ENCODE data around the gene ROR2. TPM values are rescaled to one million over a fixed set of nuclear protein-coding genes. Genes with fewer than 3 reads are reported as not detected.

The ROR2 gene
- total RNA-seq, 1 donor from 2014 or later = 0.32 TPM

DNA sequence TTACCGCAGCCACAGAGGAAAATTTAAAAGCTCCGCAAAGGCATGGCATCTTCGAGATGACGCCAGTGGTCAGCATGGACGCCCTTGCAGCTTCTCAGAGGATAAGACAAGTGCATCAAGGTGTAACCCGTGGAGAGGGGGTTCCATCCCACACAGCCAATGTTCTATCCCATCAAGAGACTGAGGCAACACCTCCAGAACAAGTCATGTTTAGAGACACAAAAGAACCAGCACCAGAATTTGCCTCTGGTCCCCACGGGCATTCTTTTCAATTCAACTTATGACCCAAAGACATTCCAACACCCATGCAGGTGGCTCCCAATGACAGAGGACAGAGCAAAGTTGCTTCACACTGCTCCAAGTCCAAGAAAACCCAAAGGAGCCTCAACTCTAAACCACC lies 20.7 kb downstream of the ROR2 start:
- H3K36me3 ChIP-seq = no peaks in the 10 kb centered on the region
- H3K4me3 ChIP-seq = no peak overlapping the region
- no peak for DNase-seq (ENCODE audit: low spot score in 2 of 2)
- no peaks in the 10 kb centered on the region for H3K27me3 ChIP-seq
- no peaks in the 10 kb centered on the region for H3K4me1 ChIP-seq
- peaks cover 13 to 28% of the 10 kb centered on the region in 2 donors for H3K9me3 ChIP-seq
- no peak overlapping the region for H3K27ac ChIP-seq
- intact Hi-C loops (cut with DNase I) = no loop called here
- TF ChIP-seq, protein P1, sequence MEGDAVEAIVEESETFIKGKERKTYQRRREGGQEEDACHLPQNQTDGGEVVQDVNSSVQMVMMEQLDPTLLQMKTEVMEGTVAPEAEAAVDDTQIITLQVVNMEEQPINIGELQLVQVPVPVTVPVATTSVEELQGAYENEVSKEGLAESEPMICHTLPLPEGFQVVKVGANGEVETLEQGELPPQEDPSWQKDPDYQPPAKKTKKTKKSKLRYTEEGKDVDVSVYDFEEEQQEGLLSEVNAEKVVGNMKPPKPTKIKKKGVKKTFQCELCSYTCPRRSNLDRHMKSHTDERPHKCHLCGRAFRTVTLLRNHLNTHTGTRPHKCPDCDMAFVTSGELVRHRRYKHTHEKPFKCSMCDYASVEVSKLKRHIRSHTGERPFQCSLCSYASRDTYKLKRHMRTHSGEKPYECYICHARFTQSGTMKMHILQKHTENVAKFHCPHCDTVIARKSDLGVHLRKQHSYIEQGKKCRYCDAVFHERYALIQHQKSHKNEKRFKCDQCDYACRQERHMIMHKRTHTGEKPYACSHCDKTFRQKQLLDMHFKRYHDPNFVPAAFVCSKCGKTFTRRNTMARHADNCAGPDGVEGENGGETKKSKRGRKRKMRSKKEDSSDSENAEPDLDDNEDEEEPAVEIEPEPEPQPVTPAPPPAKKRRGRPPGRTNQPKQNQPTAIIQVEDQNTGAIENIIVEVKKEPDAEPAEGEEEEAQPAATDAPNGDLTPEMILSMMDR (IDR thresholded peaks at IDR 0.05) = no peak

GRCh38 chr9:91927922-91928510 lies 22.0 kb downstream of the ROR2 start:
- DNase-seq (ENCODE audit: low spot score in 2 of 2) = no peak
- no peaks in the 10 kb centered on the region for H3K4me1 ChIP-seq
- no peak overlapping the region for H3K27ac ChIP-seq
- H3K9me3 ChIP-seq = peaks cover 13 to 28% of the 10 kb centered on the region in 2 donors
- H3K36me3 ChIP-seq = no peaks in the 10 kb centered on the region
- TF ChIP-seq, protein P1 (IDR thresholded peaks at IDR 0.05) = no peak
- H3K27me3 ChIP-seq = no peaks in the 10 kb centered on the region
- no peak overlapping the region for H3K4me3 ChIP-seq
- intact Hi-C loops (cut with DNase I) = no loop called here

GRCh38 chr9:91924090-91924489 lies 25.9 kb downstream of the ROR2 start:
- intact Hi-C loops (cut with DNase I) = no loop called here
- Histone ChIP-seq H3K9me3 (no peaks in the 10 kb centered on the region), H3K36me3 (no peaks in the 10 kb centered on the region), H3K27ac (no peak overlapping the region), H3K27me3 (no peaks in the 10 kb centered on the region), H3K4me1 (no peaks in the 10 kb centered on the region), H3K4me3 (no peak overlapping the region)
- DNase-seq (ENCODE audit: low spot score in 2 of 2) = no peak
- TF ChIP-seq, protein P1 (IDR thresholded peaks at IDR 0.05) = no peak

DNA sequence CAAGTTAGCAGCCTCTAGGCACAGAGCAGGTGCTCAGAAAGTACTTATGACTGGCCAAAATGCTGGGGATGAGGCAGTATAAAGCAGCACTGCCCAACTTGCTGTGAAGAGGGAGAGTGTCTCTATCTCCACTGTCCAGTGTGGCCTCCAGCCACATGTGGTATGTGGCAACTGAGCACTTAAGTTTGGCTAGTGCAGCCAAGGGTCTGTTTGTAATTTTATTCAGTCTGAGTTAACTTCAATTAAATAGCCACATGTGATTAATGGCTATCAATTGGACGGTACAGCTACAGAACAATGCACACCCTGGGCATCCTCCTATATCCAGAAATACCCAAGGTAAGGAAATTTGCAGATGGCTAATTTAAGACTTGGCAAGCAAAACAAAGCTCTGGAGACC lies 26.9 kb downstream of the ROR2 start:
- intact Hi-C loops (cut with DNase I) = no loop called here
- TF ChIP-seq, protein P1 (IDR thresholded peaks at IDR 0.05) = no peak

DNA sequence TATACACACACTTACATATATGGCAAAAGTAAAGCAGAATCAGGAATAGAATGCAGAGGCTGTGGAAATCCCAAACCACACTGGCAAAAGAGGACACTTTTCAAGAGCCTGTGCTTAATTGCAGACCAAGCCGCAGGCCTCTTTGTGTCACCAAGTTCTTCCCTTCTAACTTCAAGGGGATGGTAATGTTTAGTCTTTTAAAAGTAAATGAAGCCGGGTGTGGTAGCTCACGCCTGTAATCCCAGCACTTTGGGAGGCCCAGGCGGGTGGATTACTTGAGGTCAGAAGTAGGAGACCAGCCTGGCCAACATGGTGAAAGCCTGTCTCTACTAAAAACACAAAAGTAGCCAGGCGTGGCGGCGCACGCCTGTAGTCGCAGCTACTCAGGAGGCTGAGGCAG lies 28.7 kb downstream of the ROR2 start:
- Histone ChIP-seq H3K27ac (no peak overlapping the region), H3K36me3 (no peaks in the 10 kb centered on the region), H3K27me3 (no peaks in the 10 kb centered on the region), H3K9me3 (no peaks in the 10 kb centered on the region), H3K4me1 (no peaks in the 10 kb centered on the region), H3K4me3 (no peak overlapping the region)
- intact Hi-C loops (cut with DNase I) = no loop called here
- TF ChIP-seq, protein P1 (IDR thresholded peaks at IDR 0.05) = no peak
- DNase-seq (ENCODE audit: low spot score in 2 of 2) = peak in 1 of 2 donors; percentile 53

More for the DNA sequence above, 26.9 kb downstream of the ROR2 start:
- Histone ChIP-seq H3K9me3 (no peaks in the 10 kb centered on the region), H3K4me1 (no peaks in the 10 kb centered on the region), H3K36me3 (no peaks in the 10 kb centered on the region), H3K27ac (no peak overlapping the region), H3K4me3 (no peak overlapping the region), H3K27me3 (no peaks in the 10 kb centered on the region)
- DNase-seq (ENCODE audit: low spot score in 2 of 2) = no peak

Measured in ascending aorta (tissue), 2 donors.